NCI-H446 (cell line): ENCODE data around the gene EFCAB6.

Experiments used
- DNase-seq, 2 experiments: peaks; one replicate each; lab custom pipeline; 2025; lab: John Stamatoyannopoulos, UW

EFCAB6 gene

DNA sequence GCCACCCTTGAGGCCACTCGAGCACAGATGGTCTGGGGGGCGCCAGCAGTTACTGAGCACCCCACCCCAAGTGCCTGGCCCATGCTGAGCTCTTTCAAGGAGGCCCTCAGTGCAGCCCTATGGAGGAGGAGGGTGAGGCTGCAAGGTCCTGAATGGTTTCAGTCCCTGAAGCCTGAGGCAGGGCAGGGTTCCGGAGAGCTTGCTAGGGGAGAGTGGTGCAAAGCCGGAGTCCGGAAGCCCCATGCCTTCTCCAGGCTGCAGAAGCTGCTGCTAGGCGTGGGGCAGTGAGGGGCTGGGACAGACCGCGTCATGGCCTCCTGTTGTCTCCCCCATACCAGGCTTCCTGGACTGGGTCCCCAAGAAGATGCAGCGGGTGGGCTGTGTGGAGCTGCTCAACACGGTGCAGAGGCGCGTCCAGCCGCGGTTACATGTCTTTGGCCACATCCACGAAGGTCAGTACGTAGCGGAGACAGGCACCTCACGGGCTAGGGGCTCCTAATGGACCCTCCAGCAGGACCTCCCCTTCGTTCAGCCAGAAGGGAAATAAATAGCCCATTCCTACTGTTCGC, 309.7 kb downstream of the EFCAB6 start:
- DNase-seq: no peak

DNA sequence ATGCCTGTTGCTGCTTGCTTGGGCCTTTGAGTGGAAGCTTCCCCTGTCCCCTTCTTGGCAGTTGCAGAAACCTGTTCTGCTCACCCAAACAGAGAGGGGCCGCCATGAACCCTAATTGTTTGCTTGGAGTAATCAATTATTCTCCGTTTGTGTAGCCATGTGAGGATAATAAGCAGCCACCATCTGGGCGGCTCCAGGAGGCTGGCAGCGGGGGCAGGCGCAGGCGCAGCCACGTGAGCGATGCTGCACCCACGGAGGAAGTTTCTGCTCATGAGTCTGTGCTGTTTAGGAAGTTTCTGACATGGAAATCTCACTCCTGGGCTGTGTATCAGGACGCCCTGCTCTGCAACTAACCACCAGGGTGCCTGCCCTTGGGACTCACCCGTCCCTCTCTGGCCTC, 310.2 kb downstream of the EFCAB6 start:
- DNase-seq: peak in 1 of 2 experiments; percentile 47

DNA sequence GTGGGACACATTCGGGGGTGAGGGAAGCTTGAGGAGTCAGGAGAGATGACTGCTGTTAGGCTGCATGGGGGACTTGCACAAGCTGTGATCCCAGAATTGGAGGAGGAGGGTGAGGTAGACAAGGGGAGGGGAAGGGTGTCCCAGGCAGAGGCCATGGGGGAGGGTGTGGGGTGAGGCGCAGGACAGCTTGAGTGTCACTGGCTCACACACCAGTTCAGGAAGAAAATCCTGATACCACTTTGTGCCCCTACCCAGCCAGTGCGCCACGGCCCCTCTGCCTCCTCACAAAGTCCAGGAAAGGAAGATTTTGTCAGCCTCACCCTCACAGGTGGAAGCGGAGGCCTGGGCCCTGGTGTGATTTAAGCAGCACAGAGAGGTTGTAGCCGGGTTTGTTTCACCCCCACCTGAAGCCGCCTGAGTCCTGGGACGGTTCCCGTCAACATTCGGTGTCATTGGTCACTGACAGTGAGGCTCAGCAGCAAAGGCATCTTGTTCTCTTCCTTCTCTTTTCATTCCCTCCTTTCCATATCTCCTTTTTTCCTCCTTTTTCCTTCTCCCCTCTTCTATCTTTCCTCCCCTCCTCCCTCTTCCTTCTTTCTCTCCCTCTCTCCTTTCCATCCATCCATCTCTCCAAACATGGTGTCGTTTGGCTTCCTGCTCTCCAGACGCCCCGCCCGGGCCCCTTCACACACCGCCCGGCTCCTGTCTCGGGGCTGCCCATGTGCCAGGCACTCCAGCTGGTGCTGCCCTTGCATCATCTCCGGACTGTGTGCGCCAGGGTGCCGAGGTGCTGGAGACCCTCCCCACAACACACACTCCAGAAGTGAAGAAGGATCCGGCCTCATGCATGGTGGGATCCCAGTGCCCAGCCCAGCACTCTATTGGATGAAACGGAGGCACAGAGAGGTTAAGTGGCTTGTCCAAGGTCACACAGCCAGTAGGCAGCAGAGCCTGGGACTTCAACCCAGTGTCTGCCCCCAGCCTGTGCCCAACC, 311.0 kb downstream of the EFCAB6 start:
- DNase-seq: no peak

DNA sequence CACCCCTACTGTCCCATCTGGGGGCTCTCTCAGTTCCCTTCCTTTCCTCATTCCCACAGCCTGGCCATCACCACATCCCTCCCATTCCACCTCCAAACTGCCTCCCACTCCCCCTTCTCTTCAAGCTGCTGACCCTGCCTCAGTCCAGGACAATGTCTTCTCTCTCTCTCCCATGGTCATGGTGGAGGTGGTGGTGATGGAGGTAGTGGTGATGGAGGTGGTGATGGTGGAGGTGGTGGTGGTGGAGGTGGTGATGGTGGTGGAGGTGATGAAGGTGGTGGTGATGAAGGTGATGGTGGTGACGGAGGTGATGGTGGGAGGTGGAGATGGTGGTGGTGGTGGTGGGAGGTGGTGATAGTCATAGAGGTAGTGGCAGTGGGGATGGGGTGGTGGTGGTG, 313.2 kb downstream of the EFCAB6 start:
- no peak for DNase-seq

DNA sequence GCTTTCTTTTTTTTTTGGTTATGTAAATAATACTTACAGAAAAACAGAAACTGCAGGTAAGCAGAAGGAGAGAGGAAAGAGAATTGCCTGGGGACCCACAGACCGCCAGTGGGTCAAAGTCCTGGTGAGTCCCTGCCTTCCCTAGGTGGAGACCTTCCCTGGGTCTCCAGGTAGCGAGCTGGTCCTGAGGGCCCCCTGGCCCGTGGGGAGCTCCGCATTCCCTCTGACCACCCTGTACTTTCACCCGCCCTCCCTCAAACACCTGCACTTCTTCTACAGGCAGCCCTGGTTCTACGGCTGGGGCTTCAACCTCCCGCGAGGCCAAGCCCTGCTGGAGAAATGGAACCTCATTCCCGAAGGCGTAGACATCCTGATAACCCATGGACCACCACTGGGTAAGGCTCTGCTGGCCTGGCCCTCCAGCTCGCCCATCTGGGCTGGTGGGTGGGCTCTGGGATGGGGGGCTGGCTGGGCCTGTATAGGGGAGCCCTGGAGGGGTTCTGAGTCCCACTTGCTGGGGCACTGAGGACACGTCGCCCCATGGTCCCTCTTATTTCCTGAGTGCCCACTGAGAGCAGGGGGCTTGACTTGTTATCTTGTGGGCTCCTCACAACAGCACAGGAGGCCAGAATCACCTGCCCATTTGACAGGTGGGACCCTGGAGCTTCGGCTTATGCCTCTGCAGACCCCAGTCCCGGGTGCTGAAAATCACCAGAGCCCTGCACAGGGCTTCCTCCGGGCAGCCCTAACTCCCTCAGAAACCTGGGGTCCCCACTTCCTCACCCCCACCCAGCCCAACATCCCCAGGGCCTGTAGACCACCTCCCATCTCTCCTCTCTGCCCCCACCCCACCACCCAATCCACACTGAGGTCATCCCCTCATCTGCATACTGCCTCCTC, 313.9 kb downstream of the EFCAB6 start:
- DNase-seq: no peak

DNA sequence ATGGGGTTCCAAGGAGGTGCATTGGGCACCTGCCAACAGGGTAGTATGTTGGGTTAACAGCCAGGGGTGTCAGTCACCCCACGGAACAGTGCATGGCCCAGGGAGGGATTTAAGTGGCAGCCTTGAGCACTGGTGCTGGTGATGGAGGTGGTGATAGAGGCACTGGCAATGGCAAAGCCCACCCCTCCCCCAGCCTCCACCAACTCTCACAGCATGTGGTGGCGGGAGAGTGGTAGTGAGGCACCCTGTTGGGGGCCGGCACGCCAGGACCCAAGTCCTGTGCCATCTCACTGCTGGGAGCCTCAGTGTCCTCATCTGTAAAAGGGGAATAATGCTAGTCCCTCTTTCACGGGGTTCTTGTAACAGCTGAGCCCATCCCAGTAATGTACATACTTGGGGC, 318.8 kb downstream of the EFCAB6 start:
- DNase-seq: no peak

DNA sequence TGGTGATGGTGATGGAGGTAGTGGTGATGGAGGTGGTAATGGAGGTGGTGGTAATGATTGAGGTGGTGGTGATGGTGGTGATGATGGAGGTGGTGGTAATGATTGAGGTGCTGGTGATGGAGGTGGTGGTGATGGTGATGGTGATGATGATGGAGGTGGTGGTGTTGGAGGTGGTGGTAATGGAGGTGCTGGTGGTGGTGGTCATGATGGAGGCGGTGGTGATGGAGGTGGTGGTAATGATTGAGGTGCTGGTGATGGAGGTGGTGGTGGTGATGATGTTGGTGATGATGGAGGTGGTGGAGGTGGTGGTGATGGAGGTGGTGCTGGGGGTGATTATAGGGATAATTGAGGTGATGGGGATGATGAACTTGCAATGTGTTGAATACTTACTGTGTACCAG, 320.4 kb downstream of the EFCAB6 start:
- DNase-seq: no peak

DNA sequence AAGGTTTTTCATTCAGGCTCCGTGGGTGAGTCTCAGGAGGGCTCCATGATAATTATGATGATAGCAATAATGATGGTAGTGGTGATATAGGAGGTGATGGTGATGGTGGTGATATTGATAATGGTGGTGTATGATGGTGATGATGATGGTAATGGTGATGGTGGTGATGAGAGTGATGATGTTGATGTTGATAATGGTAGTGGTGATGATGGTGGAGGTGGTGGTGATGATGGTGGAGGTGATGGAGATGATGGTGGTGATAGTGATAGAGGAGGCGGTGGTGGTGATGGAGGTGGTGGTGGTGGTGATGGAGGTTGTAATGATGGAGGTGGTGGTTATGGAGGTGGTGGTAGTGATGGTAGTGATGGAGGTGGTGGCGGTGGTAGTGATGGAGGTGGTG, 320.9 kb downstream of the EFCAB6 start:
- DNase-seq: no peak

DNA sequence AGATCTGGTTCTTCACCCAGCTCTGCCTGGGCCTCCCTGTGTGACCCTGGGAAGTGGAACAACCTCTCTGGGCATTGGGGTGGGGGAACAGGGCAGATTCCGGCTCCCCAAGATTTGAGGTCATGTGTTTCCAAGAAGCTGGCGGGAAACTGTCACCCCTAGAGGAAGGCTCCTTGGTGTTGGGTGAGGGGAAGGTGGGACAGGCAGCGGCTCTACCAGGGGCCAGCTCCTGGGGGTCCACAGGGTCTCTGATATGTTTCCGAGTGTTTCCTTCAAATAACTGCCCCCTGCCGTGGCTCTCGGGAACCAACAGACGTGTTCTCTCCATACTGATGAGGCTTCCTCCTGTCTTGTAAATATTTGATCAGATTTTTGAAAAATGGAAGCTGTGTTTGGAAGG, 321.8 kb downstream of the EFCAB6 start:
- DNase-seq: no peak

DNA sequence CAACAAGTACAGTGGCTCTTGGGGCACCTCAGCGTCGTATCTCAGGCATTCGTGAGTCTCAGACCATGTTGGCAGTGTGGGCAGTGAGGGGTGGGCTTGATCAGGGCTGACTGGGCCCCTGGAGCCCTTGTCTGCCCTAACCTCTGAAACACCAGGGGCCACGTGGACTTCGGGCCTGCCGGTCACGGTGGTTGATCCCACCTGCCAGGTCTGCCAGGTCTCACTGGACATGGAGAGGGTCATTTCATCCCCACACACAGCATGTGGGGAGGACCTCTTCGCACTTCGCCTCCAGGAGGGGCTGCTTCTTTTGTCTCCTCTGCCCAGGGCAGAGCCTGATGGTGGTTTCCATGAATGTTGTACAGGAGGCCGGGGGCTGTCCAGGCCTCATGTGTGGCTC, 323.2 kb downstream of the EFCAB6 start:
- DNase-seq: no peak

DNA sequence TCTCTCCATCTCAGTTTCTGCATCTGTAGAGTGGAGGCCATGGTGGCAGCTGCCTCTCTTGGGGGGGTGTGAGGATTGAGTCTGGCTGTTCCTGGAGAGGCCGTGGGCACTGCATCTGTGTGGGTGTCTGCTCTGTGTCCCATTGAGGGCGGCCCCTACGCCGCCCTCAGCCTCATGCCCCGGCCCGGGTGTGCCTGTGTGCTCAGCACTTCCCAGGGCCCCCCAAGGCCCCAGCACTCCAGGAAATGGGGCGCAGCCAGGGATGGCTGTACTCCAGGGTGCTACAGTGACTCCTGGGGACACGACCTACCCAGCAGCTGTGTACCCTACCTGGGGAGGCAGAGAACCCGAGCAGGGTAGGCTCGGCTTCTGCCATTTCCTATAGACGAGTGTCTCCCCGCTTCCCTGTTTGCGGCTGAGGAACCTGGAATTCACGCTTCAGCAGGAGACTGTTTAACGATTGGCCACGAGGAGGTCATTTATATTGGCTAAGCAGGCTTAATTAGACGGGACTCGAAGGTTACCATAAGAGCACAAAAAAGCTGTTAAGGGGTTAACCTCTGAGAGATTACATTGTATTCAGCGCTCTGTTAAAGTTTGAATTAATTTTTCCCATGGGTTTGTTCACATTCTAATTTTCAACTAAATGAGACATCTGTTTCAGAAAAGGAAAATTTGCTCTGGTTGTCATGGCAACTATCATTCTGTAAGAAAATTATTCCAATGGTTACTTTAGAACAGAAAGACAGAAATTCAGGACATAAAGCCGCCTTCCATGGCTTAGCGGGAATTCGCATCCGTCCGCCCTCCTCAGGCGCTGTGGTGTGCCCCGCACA, 323.9 kb downstream of the EFCAB6 start:
- DNase-seq: no peak

DNA sequence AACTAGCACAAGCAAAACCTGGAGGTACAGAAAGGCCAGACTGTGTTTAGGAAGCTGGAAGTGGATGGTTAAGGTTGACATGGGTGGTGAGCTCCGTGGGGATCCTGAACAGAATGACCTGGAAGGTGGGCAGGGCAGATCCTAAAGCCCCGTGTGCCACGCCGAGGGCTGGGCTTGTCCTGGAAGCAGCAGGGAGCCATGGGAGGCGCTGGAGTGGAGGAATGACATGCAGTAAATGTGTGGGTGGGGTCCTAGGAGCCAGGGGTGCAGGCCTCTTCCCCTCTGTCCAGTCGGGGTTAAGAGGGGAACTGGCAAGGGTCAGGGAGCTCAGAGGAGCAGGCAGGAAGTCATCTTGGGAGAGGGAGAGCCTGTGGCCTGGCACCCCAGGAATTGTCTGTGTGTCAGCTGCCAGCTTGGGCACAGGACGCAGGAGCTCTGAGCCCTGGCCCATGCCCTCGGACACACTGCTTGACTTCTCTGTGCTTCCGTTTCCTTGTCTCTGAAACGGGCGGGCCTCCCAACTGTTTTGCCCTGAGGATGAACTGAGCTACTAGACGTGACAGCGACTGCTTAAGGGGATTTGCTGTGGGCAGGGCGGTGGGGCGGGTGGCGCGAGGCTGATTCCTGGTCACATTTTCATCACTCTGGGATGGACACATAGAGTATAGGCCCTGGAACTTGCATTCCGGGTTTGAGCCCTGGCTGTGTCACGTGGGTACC, 324.6 kb downstream of the EFCAB6 start:
- no peak for DNase-seq

DNA sequence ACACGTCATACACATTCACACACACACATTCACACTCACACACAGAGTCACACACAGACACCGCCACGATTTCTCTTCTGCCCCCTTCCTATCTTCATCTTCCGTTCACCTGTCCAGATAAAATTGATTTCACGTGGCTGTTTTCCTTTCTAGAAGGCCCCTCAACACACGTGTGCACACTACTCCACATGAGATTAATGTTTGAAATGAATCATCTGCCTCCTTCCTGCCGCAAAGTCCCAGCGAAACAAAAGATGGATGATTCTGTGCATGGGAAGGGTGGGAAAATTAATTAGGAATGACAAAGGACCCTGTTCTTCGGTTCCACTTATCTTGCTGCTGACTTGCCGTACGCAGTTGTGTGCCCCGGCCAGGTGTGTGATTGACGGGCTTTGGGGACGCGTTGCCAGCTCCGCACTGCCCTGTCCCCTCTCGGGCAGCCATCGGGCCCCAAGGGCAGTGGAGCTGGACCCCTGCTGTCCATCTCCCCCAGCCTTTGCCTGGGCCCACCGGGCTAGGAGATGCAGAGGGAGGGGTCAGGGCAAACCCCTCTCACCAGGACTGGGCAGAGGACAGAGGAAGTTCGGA, 326.5 kb downstream of the EFCAB6 start:
- DNase-seq: no peak

DNA sequence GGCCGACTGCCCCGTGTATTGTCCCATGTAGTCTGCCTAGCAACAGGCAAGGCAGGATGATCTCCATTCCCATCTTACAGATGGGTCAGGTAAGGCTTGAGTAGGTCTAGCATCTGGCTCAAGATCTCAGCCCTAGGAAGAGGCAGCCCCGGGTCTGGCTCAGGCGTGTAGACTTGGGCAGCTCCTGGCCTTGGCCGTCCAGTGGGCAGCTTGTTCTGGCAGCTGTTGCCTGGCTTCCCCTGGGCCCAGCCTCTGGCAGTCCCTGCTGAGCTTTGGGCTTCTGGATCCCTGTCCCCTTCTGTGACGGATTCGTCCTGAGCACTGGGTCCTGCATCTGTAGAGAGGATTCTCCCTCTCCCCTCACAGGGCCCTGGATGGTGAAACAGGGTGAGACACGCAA, 327.9 kb downstream of the EFCAB6 start:
- no peak for DNase-seq

DNA sequence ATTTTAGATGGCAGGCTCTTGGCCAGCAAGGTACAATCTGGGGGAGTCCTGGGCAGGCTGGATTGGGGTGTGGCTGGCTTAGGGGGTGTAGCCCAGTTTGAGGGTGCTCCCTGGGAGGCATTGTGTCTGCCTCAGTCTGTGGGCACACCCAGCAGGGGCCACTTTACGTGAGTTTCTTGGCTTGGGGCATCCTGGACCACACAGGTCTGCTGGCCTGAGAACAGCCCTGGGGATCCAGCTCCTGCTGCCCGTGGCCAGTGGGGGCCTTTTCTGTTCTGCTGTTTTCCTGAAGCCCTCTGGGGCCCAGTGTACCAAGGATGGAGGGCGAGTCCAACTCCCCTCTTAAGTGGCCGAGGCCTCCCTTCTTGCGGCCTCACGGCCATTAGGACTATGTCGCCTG, 328.4 kb downstream of the EFCAB6 start:
- no peak for DNase-seq

DNA sequence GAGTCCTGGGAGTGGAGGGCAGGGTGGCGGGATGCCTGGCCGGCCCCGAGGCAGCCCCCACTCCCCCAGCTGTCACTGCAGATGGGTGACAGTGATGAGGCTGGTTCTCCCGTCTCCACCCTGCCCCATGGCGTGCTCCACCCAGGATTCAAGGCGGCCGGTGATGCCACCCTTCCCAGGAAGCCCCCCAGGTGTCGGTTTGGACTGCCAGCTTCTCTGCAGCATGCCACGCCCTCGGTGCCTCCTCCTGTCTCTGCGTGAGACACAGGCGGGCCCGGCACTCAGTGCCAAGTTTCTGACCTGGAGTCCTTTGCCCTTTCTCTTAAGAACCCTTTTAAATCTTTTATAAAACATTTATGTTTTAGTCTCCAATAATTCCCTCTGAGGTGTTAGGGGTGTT, 328.8 kb downstream of the EFCAB6 start:
- no peak for DNase-seq

DNA sequence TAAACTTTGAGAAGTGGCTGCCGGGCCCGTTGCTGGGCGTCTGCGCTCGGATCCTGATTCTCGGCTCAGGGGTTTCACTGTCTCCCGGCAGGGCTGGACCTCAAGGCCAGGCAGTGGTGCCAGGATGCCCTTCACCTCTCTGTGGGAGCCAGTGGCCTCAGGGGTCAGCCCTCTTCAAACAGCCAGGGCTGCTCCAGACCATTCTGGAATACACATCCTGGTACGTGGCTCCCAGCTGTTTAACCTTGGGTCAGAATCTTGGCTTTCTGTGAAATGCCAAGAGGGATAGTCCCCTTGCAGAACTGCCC, 329.8 kb downstream of the EFCAB6 start:
- DNase-seq: no peak

DNA sequence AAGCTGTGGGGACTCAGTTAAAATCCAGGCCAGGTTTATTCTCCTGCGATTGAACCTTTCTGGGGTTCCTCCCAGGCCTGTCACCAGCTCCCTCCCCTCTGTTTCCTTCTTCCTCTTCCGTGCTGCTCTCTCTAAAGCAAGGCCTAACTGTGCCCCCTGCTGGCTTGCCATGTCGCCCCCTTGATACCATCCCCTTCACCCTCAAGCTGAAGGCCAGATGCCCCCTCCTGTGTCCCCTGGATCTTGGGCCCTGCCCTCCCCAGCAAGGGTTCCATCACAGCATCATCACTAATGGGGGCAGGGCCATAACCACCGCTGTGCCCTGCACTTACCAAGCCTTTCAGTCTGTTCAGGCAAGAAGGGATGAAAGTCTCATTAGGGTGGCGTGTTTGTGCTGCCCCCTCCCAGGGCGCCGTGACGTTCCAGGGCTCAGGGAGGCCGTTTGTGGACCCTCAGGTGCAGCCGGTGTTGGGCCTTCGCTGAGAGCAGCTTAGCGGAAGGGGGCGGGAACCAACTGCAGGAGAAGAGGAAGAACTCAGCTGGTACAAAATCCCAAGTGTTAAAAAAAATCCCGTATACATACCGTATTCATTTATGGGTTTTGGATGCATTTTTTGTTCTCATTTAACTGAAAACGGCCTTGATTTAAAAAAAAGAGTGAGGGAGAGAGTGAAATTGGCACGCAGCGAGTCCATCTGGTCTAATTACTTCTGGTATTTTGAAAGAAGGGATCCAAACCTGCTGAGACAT, 330.4 kb downstream of the EFCAB6 start:
- peak; percentile 43 to 58 for DNase-seq

DNA sequence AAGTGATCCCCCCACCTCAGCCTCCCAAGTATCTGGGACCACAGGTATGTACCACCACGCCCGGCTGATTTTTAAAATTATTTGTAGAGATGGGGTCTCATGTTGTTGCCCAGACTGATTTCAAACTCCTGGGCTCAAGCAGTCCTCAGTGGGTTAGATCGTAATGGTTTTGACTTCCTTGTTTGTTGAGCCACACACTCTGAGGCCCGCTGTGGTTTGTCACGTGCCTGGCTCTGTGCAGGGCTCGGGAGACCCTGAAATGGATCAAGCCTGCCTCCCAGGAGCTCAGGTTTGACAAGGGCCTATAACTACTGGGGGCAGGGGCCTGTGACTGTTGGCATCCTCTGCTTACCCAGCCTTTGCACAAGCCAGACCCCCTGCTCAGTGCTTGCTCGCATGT, 332.1 kb downstream of the EFCAB6 start:
- no peak for DNase-seq
